Neural progenitor cell (in vitro differentiated cells): ENCODE results near the gene ISY1. TPM values are rescaled to one million over a fixed set of nuclear protein-coding genes. Genes with fewer than 3 reads are reported as not detected.

Source experiments
- DNase-seq: peaks from one replicate; pipeline ENCODE4 v3.0.0-alpha.2; 2016; ENCODE audit warnings: low spot score
- H2AFZ ChIP-seq: fragments of 200-600 bp; sonication (generic); replicated peaks from 2 replicates; pipeline ENCODE4 v1.6.1; 2016; ENCODE audit warnings: antibody characterized with exemption
- H3F3A ChIP-seq: fragments of 200-600 bp; sonication (generic); 2 replicates; pipeline ENCODE4 v1.6.1; 2016; ENCODE audit warnings: antibody characterized with exemption, low read depth
- H3K27ac ChIP-seq: fragments of 200-600 bp; sonication (generic); 2 replicates; pipeline ENCODE4 v1.5.1; 2016; ENCODE audit warnings: mild to moderate bottlenecking
- H3K27me3 ChIP-seq: fragments of 200-600 bp; sonication (generic); 2 replicates; pipeline ENCODE4 v1.6.1; 2016; ENCODE audit warnings: mild to moderate bottlenecking, moderate library complexity
- H3K36me3 ChIP-seq: fragments of 200-600 bp; sonication (generic); 2 replicates; pipeline ENCODE4 v1.5.1; 2016
- H3K4me1 ChIP-seq: fragments of 200-600 bp; sonication (generic); 2 replicates; pipeline ENCODE4 v1.6.1; 2016; ENCODE audit warnings: mixed run types
- H3K4me2 ChIP-seq: fragments of 200-600 bp; sonication (generic); 2 replicates; pipeline ENCODE4 v1.6.1; 2016
- H3K4me3 ChIP-seq: fragments of 200-600 bp; sonication (generic); 2 replicates; pipeline ENCODE4 v1.5.1; 2016
- H3K79me2 ChIP-seq: fragments of 200-600 bp; sonication (generic); 2 replicates; pipeline ENCODE4 v1.6.1; 2016; ENCODE audit warnings: low read depth
- H3K9ac ChIP-seq: fragments of 200-600 bp; sonication (generic); 2 replicates; pipeline ENCODE4 v1.6.1; 2016
- H3K9me3 ChIP-seq: fragments of 200-600 bp; sonication (generic); 2 replicates; pipeline ENCODE4 v1.5.1; 2016; ENCODE audit warnings: low read depth
- H4K20me1 ChIP-seq: fragments of 200-600 bp; sonication (generic); 2 replicates; pipeline ENCODE4 v1.6.1; 2016; ENCODE audit warnings: low read depth
- H3K27ac Mint-ChIP-seq: 3 replicates; pipeline ENCODE4 v1.8.0; 2021; ENCODE audit warnings: mixed read lengths
- H3K27me3 Mint-ChIP-seq: 2 replicates; pipeline ENCODE4 v1.8.0; 2022; ENCODE audit warnings: low read depth, mild to moderate bottlenecking, inconsistent platforms, moderate library complexity, mixed read lengths; ENCODE audit not compliant: insufficient read depth
- H3K36me3 Mint-ChIP-seq: 3 replicates; pipeline ENCODE4 v1.8.0; 2021; ENCODE audit warnings: mixed read lengths
- H3K4me1 Mint-ChIP-seq: 3 replicates; pipeline ENCODE4 v1.8.0; 2021; ENCODE audit warnings: mixed read lengths
- H3K4me3 Mint-ChIP-seq: 3 replicates; pipeline ENCODE4 v1.8.0; 2021; ENCODE audit warnings: mild to moderate bottlenecking, moderate library complexity, mixed read lengths
- H3K9me3 Mint-ChIP-seq: 3 replicates; pipeline ENCODE4 v1.8.0; 2020; ENCODE audit warnings: mixed read lengths
- EZH2 ChIP-seq: fragments of 200-600 bp; sonication (generic); IDR thresholded peaks from 2 replicates; pipeline ENCODE4 v1.6.1; 2017; ENCODE audit warnings: antibody characterized with exemption, mild to moderate bottlenecking, moderate library complexity
- EZH2phosphoT487 ChIP-seq: fragments of 200-600 bp; sonication (generic); IDR thresholded peaks from 2 replicates; pipeline ENCODE4 v1.6.1; 2017; ENCODE audit warnings: antibody characterized with exemption
- total RNA-seq: library from RNA; depleted of rRNA; stranded (reverse); fragments of >200 nt; gene quantifications from 2 replicates; pipeline ENCODE4 v1.2.3, GENCODE V29; 2015; ENCODE audit warnings: low replicate concordance
- TF ChIP-seq, protein P1 (sequence below): fragments of 200-600 bp; sonication (generic); IDR thresholded peaks from 2 replicates; pipeline ENCODE4 v1.5.1; 2017; ENCODE audit warnings: antibody characterized with exemption, mild to moderate bottlenecking

Gene ISY1
- total RNA-seq, 1 donor from 2014 or later = 31.9 TPM

DNA sequence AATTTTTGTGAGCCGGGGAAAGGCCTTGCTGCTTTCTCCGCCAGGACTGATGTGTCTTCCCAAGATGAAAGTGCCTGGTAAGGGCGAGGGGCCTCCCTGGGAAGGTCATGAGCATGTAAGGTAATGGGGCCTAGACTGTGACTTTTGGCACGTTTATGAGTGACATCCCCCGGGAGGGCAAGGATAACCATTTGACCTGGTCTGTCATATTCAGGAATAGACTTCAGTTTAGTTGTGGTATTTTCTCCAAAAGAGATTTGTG lies 23.5 kb upstream of the ISY1 start:
- H3K9ac ChIP-seq = peak overlapping the region; percentile 85
- peaks cover 11% of the 10 kb centered on the region for H3K4me1 ChIP-seq
- peak overlapping the region; percentile 84 for H3K4me3 ChIP-seq
- peaks cover 35% of the 10 kb centered on the region for H3K4me1 Mint-ChIP-seq
- peak overlapping the region; percentile 91 for H3K4me2 ChIP-seq
- H3K27ac Mint-ChIP-seq = peak overlapping the region; percentile 82
- DNase-seq = no peak
- no peaks in the 10 kb centered on the region for H3K36me3 ChIP-seq
- peaks cover 2% of the 10 kb centered on the region for H3K27me3 Mint-ChIP-seq
- H2AFZ ChIP-seq = peak overlapping the region; percentile 53
- H3F3A ChIP-seq = no peaks in the 10 kb centered on the region
- no peak for TF ChIP-seq EZH2
- TF ChIP-seq, protein P1, sequence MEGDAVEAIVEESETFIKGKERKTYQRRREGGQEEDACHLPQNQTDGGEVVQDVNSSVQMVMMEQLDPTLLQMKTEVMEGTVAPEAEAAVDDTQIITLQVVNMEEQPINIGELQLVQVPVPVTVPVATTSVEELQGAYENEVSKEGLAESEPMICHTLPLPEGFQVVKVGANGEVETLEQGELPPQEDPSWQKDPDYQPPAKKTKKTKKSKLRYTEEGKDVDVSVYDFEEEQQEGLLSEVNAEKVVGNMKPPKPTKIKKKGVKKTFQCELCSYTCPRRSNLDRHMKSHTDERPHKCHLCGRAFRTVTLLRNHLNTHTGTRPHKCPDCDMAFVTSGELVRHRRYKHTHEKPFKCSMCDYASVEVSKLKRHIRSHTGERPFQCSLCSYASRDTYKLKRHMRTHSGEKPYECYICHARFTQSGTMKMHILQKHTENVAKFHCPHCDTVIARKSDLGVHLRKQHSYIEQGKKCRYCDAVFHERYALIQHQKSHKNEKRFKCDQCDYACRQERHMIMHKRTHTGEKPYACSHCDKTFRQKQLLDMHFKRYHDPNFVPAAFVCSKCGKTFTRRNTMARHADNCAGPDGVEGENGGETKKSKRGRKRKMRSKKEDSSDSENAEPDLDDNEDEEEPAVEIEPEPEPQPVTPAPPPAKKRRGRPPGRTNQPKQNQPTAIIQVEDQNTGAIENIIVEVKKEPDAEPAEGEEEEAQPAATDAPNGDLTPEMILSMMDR = no peak
- TF ChIP-seq EZH2phosphoT487 = no peak
- peaks cover 68% of the 10 kb centered on the region for H3K79me2 ChIP-seq
- peaks cover 9% of the 10 kb centered on the region for H3K36me3 Mint-ChIP-seq
- no peaks in the 10 kb centered on the region for H3K9me3 Mint-ChIP-seq
- H3K27ac ChIP-seq = peak overlapping the region; percentile 32
- no peaks in the 10 kb centered on the region for H3K9me3 ChIP-seq
- H3K4me3 Mint-ChIP-seq = peak overlapping the region; percentile 96
- no peaks in the 10 kb centered on the region for H3K27me3 ChIP-seq
- peaks cover 40% of the 10 kb centered on the region for H4K20me1 ChIP-seq

GRCh38 chr3:129183569-129184395 lies 22.9 kb upstream of the ISY1 start, which contains the start of gene CNBP:
CNBP (minus strand) TSS chr3:129183896; CDS start chr3:129171757, 12,139 bp downstream.
- Histone ChIP-seq H3K36me3 (no peaks in the 10 kb centered on the region), H3K9ac (peak within 1 kb of the TSS; percentile 85), H3K4me1 (peaks cover 11% of the 10 kb centered on the region), H3K4me2 (peak within 1 kb of the TSS; percentile 91), H4K20me1 (peaks cover 45% of the 10 kb centered on the region), H3F3A (no peaks in the 10 kb centered on the region), H3K4me3 (peak within 1 kb of the TSS; percentile 84), H3K9me3 (no peaks in the 10 kb centered on the region), H3K79me2 (peaks cover 74% of the 10 kb centered on the region), H2AFZ (peak within 1 kb of the TSS; percentile 53), H3K27me3 (no peaks in the 10 kb centered on the region), H3K27ac (peak within 1 kb of the TSS; percentile 90)
- H3K27me3 Mint-ChIP-seq = peaks cover 2% of the 10 kb centered on the region
- H3K36me3 Mint-ChIP-seq = peaks cover 12% of the 10 kb centered on the region
- no peak for TF ChIP-seq EZH2phosphoT487
- TF ChIP-seq, protein P1 = no peak
- TF ChIP-seq EZH2 = no peak
- peak within 1 kb of the TSS; percentile 91 for H3K27ac Mint-ChIP-seq
- H3K4me3 Mint-ChIP-seq = peak within 1 kb of the TSS; percentile 96
- H3K9me3 Mint-ChIP-seq = no peaks in the 10 kb centered on the region
- DNase-seq = peak; percentile 96
- peaks cover 37% of the 10 kb centered on the region for H3K4me1 Mint-ChIP-seq

GRCh38 chr3:129182390-129183185 lies 21.7 kb upstream of the ISY1 start:
- Mint-ChIP-seq H3K4me3 (peak overlapping the region; percentile 96), H3K9me3 (no peaks in the 10 kb centered on the region), H3K27ac (peak overlapping the region; percentile 91), H3K4me1 (peaks cover 34% of the 10 kb centered on the region), H3K27me3 (peaks cover 2% of the 10 kb centered on the region), H3K36me3 (peaks cover 15% of the 10 kb centered on the region)
- peaks cover 2% of the 10 kb centered on the region for H3F3A ChIP-seq
- H3K9ac ChIP-seq = peak overlapping the region; percentile 85
- peaks cover 86% of the 10 kb centered on the region for H3K79me2 ChIP-seq
- H3K36me3 ChIP-seq = no peaks in the 10 kb centered on the region
- H3K9me3 ChIP-seq = no peaks in the 10 kb centered on the region
- peak; percentile 12 for DNase-seq
- H3K27ac ChIP-seq = no peak overlapping the region
- peak overlapping the region; percentile 91 for H3K4me2 ChIP-seq
- H4K20me1 ChIP-seq = peaks cover 57% of the 10 kb centered on the region
- no peak for TF ChIP-seq EZH2
- TF ChIP-seq, protein P1 = no peak
- no peak for TF ChIP-seq EZH2phosphoT487
- peaks cover 11% of the 10 kb centered on the region for H3K4me1 ChIP-seq
- H3K4me3 ChIP-seq = peak overlapping the region; percentile 84
- H2AFZ ChIP-seq = no peak overlapping the region
- no peaks in the 10 kb centered on the region for H3K27me3 ChIP-seq
